ENCODE measurements around the gene UBXN10.

GRCh38 chr1:20180844-20181207 lies 5.1 kb upstream of the UBXN10 start:
- no peak for TF ChIP-seq POLR2A (IDR thresholded peaks at IDR 0.05; ENCODE audit: low read depth, low read length)
- no peak for TF ChIP-seq POLR2AphosphoS5 (IDR thresholded peaks at IDR 0.05; ENCODE audit: low read depth, low read length)

Measured in GM12892 (cell line).